HG03280 (cell line): ENCODE data around the gene TBL2.
"Not testable (repeated sequence)": the region's sequence is repeated elsewhere in the genome, so short reads cannot be mapped to it uniquely, and the experiment has no call there.

Experiments
- ATAC-seq: cut with Tn5 transposase; IDR thresholded peaks from one replicate; pipeline ENCODE4 v1.9.1; 2021; ENCODE audit warnings: mild to moderate bottlenecking, moderate library complexity; ENCODE audit not compliant: unreplicated experiment

The TBL2 gene

GRCh38 chr7:73578342-73579128 is at the start of gene TBL2:
Gene TBL2, minus strand, starts transcription at chr7:73578579. Its CDS starts 30 bp downstream, at chr7:73578549.
- peak; percentile 90 for ATAC-seq

DNA sequence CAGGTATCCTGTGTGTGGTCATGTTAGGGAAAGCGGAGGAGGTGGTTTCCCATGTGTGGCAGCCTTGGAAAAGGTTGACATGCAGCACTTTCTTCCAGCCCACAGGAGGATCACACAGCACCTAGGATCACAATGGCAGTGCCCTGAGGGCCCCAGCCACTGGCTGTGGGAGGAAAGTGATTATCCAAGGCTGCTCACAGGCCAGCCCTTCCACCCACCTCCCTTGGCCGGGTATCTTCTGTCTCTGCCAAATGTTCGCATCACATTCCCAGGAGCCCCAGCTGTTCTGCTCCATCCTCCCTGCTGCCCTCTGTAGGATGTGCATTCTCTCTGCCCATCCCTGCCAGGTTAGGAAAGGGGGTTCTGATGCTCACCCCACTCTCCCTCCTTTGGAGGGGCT is 48.4 kb upstream of the TBL2 start:
- no peak for ATAC-seq

DNA sequence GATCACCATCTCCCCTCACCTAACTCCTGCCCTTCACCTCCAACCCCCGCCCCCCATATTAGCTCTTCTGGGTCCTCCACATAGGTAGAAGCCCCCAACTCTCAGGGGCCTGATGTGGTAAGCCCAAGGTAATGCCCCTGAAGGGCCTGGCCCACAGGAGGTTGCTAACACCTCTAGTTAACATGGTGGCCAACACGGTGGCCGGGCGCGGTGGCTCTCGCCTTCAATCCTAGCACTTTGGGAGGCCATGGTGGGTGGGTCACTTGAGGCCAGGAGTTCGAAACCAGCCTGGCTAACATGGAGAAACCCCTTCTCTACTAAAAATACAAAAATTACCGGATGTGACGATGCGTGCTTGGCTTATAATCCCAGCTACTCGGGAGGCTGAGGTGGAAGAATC is 46.9 kb upstream of the TBL2 start:
- no peak for ATAC-seq

DNA sequence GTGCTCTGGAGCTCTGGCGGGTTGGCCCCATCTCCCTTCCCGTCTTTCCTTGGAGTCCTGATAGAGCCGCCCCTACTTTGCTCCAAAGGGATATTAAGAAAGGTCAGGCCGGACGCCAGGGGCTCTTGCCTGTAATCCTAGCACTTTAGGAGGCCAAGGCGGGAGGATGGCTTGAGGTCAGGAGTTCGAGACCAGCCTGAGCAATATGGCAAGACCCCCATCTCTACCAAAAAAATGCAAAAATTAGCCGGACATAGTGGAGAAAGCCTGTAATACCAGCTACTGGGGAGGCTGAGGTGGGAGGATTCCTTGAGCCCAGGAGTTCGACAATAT is 46.3 kb upstream of the TBL2 start:
- ATAC-seq, result no peak

GRCh38 chr7:73623798-73624668 is 45.7 kb upstream of the TBL2 start, which contains the start of gene MLXIPL:
Gene MLXIPL, minus strand, starts transcription at chr7:73624522. Its CDS starts 30 bp downstream, at chr7:73624492.
- no peak for ATAC-seq

- ATAC-seq, result no peak
These were observed 44.8 kb upstream of the TBL2 start for GRCh38 chr7:73622909-73623797.

- ATAC-seq, result no peak
These were observed 44.1 kb upstream of the TBL2 start for GRCh38 chr7:73622527-73622908.

- no peak for ATAC-seq
These were observed 43.0 kb upstream of the TBL2 start for GRCh38 chr7:73621168-73622063.

DNA sequence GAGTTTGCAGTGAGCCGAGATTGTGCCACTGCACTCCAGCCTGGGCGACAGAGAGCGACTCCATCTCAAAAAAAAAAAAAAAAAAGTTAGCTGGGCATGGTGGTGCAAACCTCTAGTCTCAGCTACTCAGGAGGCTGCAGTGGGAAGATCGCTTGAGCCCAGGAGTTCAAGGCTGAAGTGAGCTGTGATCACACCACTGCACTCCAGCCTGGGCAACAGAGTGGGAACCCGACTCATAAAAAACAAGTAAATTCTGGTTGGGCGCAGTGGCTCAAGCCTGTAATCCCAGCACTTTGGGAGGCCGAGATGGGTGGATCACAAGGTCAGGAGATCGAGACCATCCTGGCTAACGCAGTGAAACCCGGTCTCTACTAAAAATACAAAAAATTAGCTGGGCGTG is 41.0 kb upstream of the TBL2 start:
- not testable (repeated sequence) for ATAC-seq

- ATAC-seq, result no peak
These were observed 40.2 kb upstream of the TBL2 start for GRCh38 chr7:73618538-73618937.

DNA sequence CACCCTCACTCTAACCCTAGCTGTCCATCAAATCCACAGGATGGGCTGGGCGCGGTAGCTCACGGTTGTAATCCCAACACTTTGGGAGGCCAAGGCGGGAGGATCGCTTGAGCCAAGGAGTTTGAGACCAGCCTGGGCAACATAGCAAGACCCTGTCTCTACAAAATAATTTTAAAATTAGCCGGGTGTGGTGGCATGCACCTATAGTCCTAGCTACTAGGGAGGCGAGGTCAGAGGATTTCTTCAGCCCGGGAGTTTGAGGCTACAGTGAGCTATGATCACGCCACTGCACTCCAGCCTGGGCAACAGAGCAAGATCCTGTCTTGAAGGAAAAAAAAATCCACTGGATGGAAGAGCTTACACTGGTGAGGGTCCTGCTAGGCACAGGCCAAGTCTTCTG is 39.1 kb upstream of the TBL2 start:
- ATAC-seq, result not testable (repeated sequence)

DNA sequence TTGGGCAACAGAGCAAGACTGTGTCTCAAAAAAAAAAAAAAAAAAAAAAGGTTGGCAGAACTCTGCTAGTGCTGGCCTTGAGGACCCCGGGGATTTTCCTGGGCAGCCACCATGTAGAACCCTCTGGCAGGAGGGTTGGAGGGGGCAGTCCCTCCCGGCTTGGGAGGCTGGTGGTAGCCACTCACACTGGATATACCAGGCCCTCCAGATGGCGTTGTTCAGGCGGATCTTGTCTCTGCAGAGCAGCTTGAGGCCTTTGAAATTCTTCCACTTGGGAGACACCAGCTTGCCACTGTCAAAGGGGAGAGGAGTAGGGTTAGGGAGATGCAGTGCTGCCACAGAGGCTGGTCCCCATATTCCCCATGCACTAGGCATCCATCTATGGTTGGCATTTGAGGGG is 37.5 kb upstream of the TBL2 start:
- ATAC-seq, result no peak

DNA sequence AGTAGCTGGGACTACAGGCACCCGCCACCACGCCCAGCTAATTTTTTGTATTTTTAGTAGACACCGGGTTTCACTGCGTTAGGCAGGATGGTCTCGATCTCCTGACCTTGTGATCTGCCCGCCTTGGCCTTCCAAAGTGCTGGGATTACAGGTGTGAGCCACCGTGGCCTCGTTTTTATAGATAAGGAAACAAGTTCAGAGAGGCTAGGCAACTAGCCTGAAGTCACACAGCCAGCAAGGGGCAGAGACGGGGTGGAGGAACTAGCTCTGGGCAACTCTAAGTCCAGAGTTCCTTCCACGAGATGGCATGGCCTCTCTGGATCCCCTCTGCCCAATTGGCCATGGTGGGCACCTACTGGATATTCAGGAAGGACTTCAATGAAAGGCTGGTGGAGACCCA is 36.6 kb upstream of the TBL2 start:
- ATAC-seq, result not testable (repeated sequence)

GRCh38 chr7:73613954-73614735 is 35.8 kb upstream of the TBL2 start:
- no peak for ATAC-seq

GRCh38 chr7:73612598-73613269 is 34.4 kb upstream of the TBL2 start:
- no peak for ATAC-seq

DNA sequence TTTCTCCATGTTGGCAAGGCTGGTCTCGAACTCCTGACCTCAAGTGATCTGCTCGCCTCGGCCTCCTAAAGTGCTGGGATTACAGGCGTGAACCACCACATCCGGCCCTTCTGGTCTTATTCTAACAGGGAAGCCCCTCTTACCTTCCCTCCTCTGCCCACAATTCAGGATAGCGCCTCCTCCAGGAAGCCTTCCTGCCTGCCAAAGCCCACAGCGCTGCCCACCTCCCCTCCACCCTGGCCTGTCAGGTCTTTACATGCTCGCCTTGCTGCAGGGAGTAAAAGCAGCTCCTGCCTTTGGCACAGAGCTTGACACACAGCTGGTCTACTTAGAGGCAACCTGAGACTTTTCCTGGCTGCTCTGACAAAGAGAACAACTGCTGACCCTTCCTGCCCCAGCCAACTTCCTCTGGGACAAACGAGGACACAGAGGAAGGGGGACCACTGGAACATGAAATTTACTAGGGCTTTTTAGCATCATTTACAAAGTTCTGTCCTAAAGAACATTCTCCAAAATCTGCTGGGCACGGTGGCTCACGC is 32.7 kb upstream of the TBL2 start:
- no peak for ATAC-seq

- ATAC-seq, result no peak
These were observed 31.7 kb upstream of the TBL2 start for GRCh38 chr7:73610105-73610504.

DNA sequence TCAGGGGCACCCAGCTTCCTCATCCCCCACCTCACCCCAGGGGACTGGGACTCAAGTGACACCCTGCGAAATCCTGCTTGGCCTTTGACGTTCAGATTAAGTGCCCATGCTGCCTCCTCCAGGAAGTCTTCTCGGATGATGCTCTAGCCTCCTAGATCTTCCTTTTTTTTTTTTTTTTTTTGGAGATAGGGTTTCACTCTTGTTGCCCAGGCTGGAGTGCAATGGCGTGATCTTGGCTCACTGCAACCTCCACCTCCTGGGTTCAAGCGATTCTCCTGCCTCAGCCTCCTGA is 29.3 kb upstream of the TBL2 start:
- not testable (repeated sequence) for ATAC-seq
